Measurements from ENCODE around the gene BMPR1B.

BMPR1B gene

GRCh38 chr4:94741304-94741703, 16.5 kb upstream of the BMPR1B start:
- H3K14ac ChIP-seq (ENCODE audit: low read length): no peak overlapping the region
- H2AFZ ChIP-seq (ENCODE audit: low read length): no peak overlapping the region
- no peak overlapping the region for H4K8ac ChIP-seq (ENCODE audit: low read depth, low read length)
- H2BK5ac ChIP-seq (ENCODE audit: low read length): no peak overlapping the region
- no peak overlapping the region for H3K18ac ChIP-seq (ENCODE audit: low read length)
- no peak overlapping the region for H3K27ac ChIP-seq (replicated peaks; ENCODE audit: low read length)
- H3K79me1 ChIP-seq (ENCODE audit: low read depth, low read length): no peaks in the 10 kb centered on the region
- no peaks in the 10 kb centered on the region for H3K36me3 ChIP-seq (replicated peaks in 1 of 2; ENCODE audit: control insufficient read depth in 2 of 2, insufficient read depth in 2 of 2, low read length in 2 of 2)
- H3K4me3 ChIP-seq (ENCODE audit: low read length in 2 of 2): no peak overlapping the region
- no peak overlapping the region for H2BK15ac ChIP-seq (ENCODE audit: low read length)
- H2BK12ac ChIP-seq (ENCODE audit: low read length): no peak overlapping the region
- no peak overlapping the region for H3K4me2 ChIP-seq (ENCODE audit: insufficient read depth, low read length, poor library complexity, severe bottlenecking)
- H3K27me3 ChIP-seq (ENCODE audit: control insufficient read depth in 3 of 3, insufficient read depth in 3 of 3, low read depth in 1 of 3, low read length in 3 of 3): no peaks in the 10 kb centered on the region
- no peak overlapping the region for H4K91ac ChIP-seq (ENCODE audit: low read depth, low read length, poor library complexity)
- WGBS, 2 donors (ENCODE audit: extremely low coverage in 2 of 2, insufficient read length in 2 of 2, insufficient replicate concordance in 1 of 2): no CpG with 5 or more reads among the region's 1 CpG
- H2BK120ac ChIP-seq (ENCODE audit: low read depth, low read length): no peak overlapping the region
- H3K9ac ChIP-seq (ENCODE audit: low read depth, low read length, poor library complexity): no peak overlapping the region
- no peak overlapping the region for H3K23ac ChIP-seq (ENCODE audit: low read depth, low read length, poor library complexity)
- no peak overlapping the region for H3K4ac ChIP-seq (ENCODE audit: low read length)
- no peaks in the 10 kb centered on the region for H3K9me3 ChIP-seq (replicated peaks in 1 of 2; ENCODE audit: control insufficient read depth in 2 of 2, insufficient read depth in 1 of 2, low read depth in 1 of 2, low read length in 2 of 2)
- no peak overlapping the region for H2AK5ac ChIP-seq (ENCODE audit: low read depth, low read length)
- no peaks in the 10 kb centered on the region for H3K4me1 ChIP-seq (ENCODE audit: control insufficient read depth in 2 of 2, insufficient read depth in 1 of 2, low read depth in 1 of 2, low read length in 2 of 2)
- no peak for DNase-seq (ENCODE audit: low spot score)

DNA sequence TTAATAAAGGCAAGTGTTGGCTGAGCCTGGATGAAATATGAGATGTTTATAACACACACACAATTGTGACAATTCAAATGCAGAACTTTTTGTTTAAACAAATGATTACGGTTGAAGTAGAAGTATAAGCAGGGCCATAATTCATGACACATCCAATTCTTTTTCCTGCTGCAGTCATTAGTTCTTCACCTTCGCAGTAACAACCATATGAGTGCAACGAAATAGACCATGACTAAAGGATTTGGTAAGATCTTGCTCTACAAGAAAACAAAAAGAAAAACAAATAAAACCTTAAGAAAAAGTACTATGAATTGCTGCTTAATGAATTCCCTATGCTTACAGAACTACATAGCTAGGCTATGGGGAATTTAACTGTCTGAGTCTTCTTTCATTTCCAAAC, 13.9 kb upstream of the BMPR1B start:
- H3K27ac ChIP-seq (replicated peaks; ENCODE audit: low read length): no peak overlapping the region
- no CpG with 5 or more reads among the region's 3 CpGs for WGBS, 2 donors (ENCODE audit: extremely low coverage in 2 of 2, insufficient read length in 2 of 2, insufficient replicate concordance in 1 of 2)
- no peak overlapping the region for H3K23ac ChIP-seq (ENCODE audit: low read depth, low read length, poor library complexity)
- H2AK5ac ChIP-seq (ENCODE audit: low read depth, low read length): no peak overlapping the region
- H2BK5ac ChIP-seq (ENCODE audit: low read length): no peak overlapping the region
- H4K8ac ChIP-seq (ENCODE audit: low read depth, low read length): no peak overlapping the region
- H2BK15ac ChIP-seq (ENCODE audit: low read length): no peak overlapping the region
- DNase-seq (ENCODE audit: low spot score): no peak
- no peak overlapping the region for H4K91ac ChIP-seq (ENCODE audit: low read depth, low read length, poor library complexity)
- H3K4me1 ChIP-seq (ENCODE audit: control insufficient read depth in 2 of 2, insufficient read depth in 1 of 2, low read depth in 1 of 2, low read length in 2 of 2): peaks cover 0 to 3% of the 10 kb centered on the region in 2 donors
- no peaks in the 10 kb centered on the region for H3K27me3 ChIP-seq (ENCODE audit: control insufficient read depth in 3 of 3, insufficient read depth in 3 of 3, low read depth in 1 of 3, low read length in 3 of 3)
- no peak overlapping the region for H3K4me3 ChIP-seq (ENCODE audit: low read length in 2 of 2)
- no peak overlapping the region for H3K9ac ChIP-seq (ENCODE audit: low read depth, low read length, poor library complexity)
- no peak overlapping the region for H2BK120ac ChIP-seq (ENCODE audit: low read depth, low read length)
- H3K79me1 ChIP-seq (ENCODE audit: low read depth, low read length): no peaks in the 10 kb centered on the region
- no peak overlapping the region for H3K4me2 ChIP-seq (ENCODE audit: insufficient read depth, low read length, poor library complexity, severe bottlenecking)
- H3K4ac ChIP-seq (ENCODE audit: low read length): no peak overlapping the region
- H2BK12ac ChIP-seq (ENCODE audit: low read length): no peak overlapping the region
- H2AFZ ChIP-seq (ENCODE audit: low read length): no peak overlapping the region
- no peak overlapping the region for H3K14ac ChIP-seq (ENCODE audit: low read length)
- no peak overlapping the region for H3K18ac ChIP-seq (ENCODE audit: low read length)
- H3K9me3 ChIP-seq (replicated peaks in 1 of 2; ENCODE audit: control insufficient read depth in 2 of 2, insufficient read depth in 1 of 2, low read depth in 1 of 2, low read length in 2 of 2): no peaks in the 10 kb centered on the region
- no peaks in the 10 kb centered on the region for H3K36me3 ChIP-seq (replicated peaks in 1 of 2; ENCODE audit: control insufficient read depth in 2 of 2, insufficient read depth in 2 of 2, low read length in 2 of 2)

GRCh38 chr4:94744850-94745249, 12.9 kb upstream of the BMPR1B start:
- WGBS, 2 donors (ENCODE audit: extremely low coverage in 2 of 2, insufficient read length in 2 of 2, insufficient replicate concordance in 1 of 2): no CpG with 5 or more reads among the region's 1 CpG
- H2AK5ac ChIP-seq (ENCODE audit: low read depth, low read length): no peak overlapping the region
- no peak overlapping the region for H3K27ac ChIP-seq (replicated peaks; ENCODE audit: low read length)

DNA sequence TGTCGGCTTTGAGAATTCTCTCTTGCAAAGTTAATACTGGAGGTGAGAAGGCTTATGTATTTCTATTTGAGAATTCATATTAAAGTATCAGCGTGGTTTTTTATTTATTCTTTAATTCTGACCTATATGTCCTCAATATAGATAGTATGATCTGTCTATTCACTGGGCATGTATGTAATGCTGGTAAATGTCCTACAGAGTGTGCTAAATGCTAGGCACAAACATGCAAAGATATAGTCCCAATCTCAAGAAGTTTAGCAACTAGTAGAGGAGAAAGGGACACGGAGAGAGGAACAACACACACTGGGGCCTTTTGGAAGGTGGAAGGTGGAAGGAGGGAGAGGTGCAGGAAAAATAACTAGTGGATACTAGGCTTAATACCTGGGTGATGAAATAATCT, 11.0 kb upstream of the BMPR1B start:
- H3K27me3 ChIP-seq (ENCODE audit: control insufficient read depth in 3 of 3, insufficient read depth in 3 of 3, low read depth in 1 of 3, low read length in 3 of 3): no peaks in the 10 kb centered on the region
- no peak for DNase-seq (ENCODE audit: low spot score)
- no peak overlapping the region for H2BK15ac ChIP-seq (ENCODE audit: low read length)
- no peak overlapping the region for H3K23ac ChIP-seq (ENCODE audit: low read depth, low read length, poor library complexity)
- H3K18ac ChIP-seq (ENCODE audit: low read length): no peak overlapping the region
- H3K4me1 ChIP-seq (ENCODE audit: control insufficient read depth in 2 of 2, insufficient read depth in 1 of 2, low read depth in 1 of 2, low read length in 2 of 2): peaks cover 0 to 3% of the 10 kb centered on the region in 2 donors
- no peak overlapping the region for H2BK12ac ChIP-seq (ENCODE audit: low read length)
- no peak overlapping the region for H4K91ac ChIP-seq (ENCODE audit: low read depth, low read length, poor library complexity)
- no peak overlapping the region for H3K4ac ChIP-seq (ENCODE audit: low read length)
- no peak overlapping the region for H2BK5ac ChIP-seq (ENCODE audit: low read length)
- WGBS, 2 donors (ENCODE audit: extremely low coverage in 2 of 2, insufficient read length in 2 of 2, insufficient replicate concordance in 1 of 2): no CpG with 5 or more reads among the region's 3 CpGs
- no peak overlapping the region for H3K14ac ChIP-seq (ENCODE audit: low read length)
- no peaks in the 10 kb centered on the region for H3K79me1 ChIP-seq (ENCODE audit: low read depth, low read length)
- H3K36me3 ChIP-seq (replicated peaks in 1 of 2; ENCODE audit: control insufficient read depth in 2 of 2, insufficient read depth in 2 of 2, low read length in 2 of 2): no peaks in the 10 kb centered on the region
- no peak overlapping the region for H2AFZ ChIP-seq (ENCODE audit: low read length)
- no peak overlapping the region for H3K27ac ChIP-seq (replicated peaks; ENCODE audit: low read length)
- H4K8ac ChIP-seq (ENCODE audit: low read depth, low read length): no peak overlapping the region
- no peak overlapping the region for H3K9ac ChIP-seq (ENCODE audit: low read depth, low read length, poor library complexity)
- no peak overlapping the region for H3K4me3 ChIP-seq (ENCODE audit: low read length in 2 of 2)
- no peak overlapping the region for H2BK120ac ChIP-seq (ENCODE audit: low read depth, low read length)
- no peak overlapping the region for H3K4me2 ChIP-seq (ENCODE audit: insufficient read depth, low read length, poor library complexity, severe bottlenecking)
- no peaks in the 10 kb centered on the region for H3K9me3 ChIP-seq (replicated peaks in 1 of 2; ENCODE audit: control insufficient read depth in 2 of 2, insufficient read depth in 1 of 2, low read depth in 1 of 2, low read length in 2 of 2)
- no peak overlapping the region for H2AK5ac ChIP-seq (ENCODE audit: low read depth, low read length)

More at GRCh38 chr4:94744850-94745249, 12.9 kb upstream of the BMPR1B start:
- no peak overlapping the region for H2BK120ac ChIP-seq (ENCODE audit: low read depth, low read length)
- H3K36me3 ChIP-seq (replicated peaks in 1 of 2; ENCODE audit: control insufficient read depth in 2 of 2, insufficient read depth in 2 of 2, low read length in 2 of 2): no peaks in the 10 kb centered on the region
- no peak for DNase-seq (ENCODE audit: low spot score)
- H3K4me2 ChIP-seq (ENCODE audit: insufficient read depth, low read length, poor library complexity, severe bottlenecking): no peak overlapping the region
- no peak overlapping the region for H3K18ac ChIP-seq (ENCODE audit: low read length)
- H4K8ac ChIP-seq (ENCODE audit: low read depth, low read length): no peak overlapping the region
- no peak overlapping the region for H3K4ac ChIP-seq (ENCODE audit: low read length)
- H3K27me3 ChIP-seq (ENCODE audit: control insufficient read depth in 3 of 3, insufficient read depth in 3 of 3, low read depth in 1 of 3, low read length in 3 of 3): no peaks in the 10 kb centered on the region
- no peak overlapping the region for H3K9ac ChIP-seq (ENCODE audit: low read depth, low read length, poor library complexity)
- no peak overlapping the region for H2BK5ac ChIP-seq (ENCODE audit: low read length)
- H3K14ac ChIP-seq (ENCODE audit: low read length): no peak overlapping the region
- no peak overlapping the region for H2BK15ac ChIP-seq (ENCODE audit: low read length)
- no peak overlapping the region for H3K4me3 ChIP-seq (ENCODE audit: low read length in 2 of 2)
- H3K79me1 ChIP-seq (ENCODE audit: low read depth, low read length): no peaks in the 10 kb centered on the region
- no peaks in the 10 kb centered on the region for H3K9me3 ChIP-seq (replicated peaks in 1 of 2; ENCODE audit: control insufficient read depth in 2 of 2, insufficient read depth in 1 of 2, low read depth in 1 of 2, low read length in 2 of 2)
- no peak overlapping the region for H2BK12ac ChIP-seq (ENCODE audit: low read length)
- H3K23ac ChIP-seq (ENCODE audit: low read depth, low read length, poor library complexity): no peak overlapping the region
- H2AFZ ChIP-seq (ENCODE audit: low read length): no peak overlapping the region
- peaks cover 0 to 3% of the 10 kb centered on the region in 2 donors for H3K4me1 ChIP-seq (ENCODE audit: control insufficient read depth in 2 of 2, insufficient read depth in 1 of 2, low read depth in 1 of 2, low read length in 2 of 2)
- H4K91ac ChIP-seq (ENCODE audit: low read depth, low read length, poor library complexity): no peak overlapping the region
